Kidney (tissue), 14 donors: ENCODE data around the gene DENND6B. TPM values are rescaled to one million over a fixed set of nuclear protein-coding genes. Genes with fewer than 3 reads are reported as not detected.

Source experiments
- DNase-seq, 5 donors: peaks; one replicate each; pipeline ENCODE4 v3.0.0-alpha.2; 2013 to 2020
- FAIRE-seq: peaks from 2 replicates; lab custom pipeline; 2012; peaks lifted over from hg19 to GRCh38; lab: Jason Lieb, UNC
- H3K27ac ChIP-seq, 2 donors: one replicate each; pipeline ENCODE4 v1.7.0; 2013; ENCODE audit warnings: low read depth in 2 of 2, low read length in 2 of 2, inconsistent platforms in 1 of 2
- H3K27me3 ChIP-seq: one replicate; pipeline ENCODE4 v1.7.1; 2013; ENCODE audit warnings: low read length, inconsistent platforms; ENCODE audit not compliant: control insufficient read depth, insufficient read depth
- H3K36me3 ChIP-seq, 3 donors: one replicate each; pipeline versions ENCODE4 v1.7.0 to v1.7.1; 2013; ENCODE audit warnings: low read length in 3 of 3, control low read depth in 1 of 3, inconsistent platforms in 1 of 3; ENCODE audit not compliant: insufficient read depth in 3 of 3, control insufficient read depth in 2 of 3
- H3K4me1 ChIP-seq, 3 donors: one replicate each; pipeline versions ENCODE4 v1.7.0 to v1.7.1; 2013; ENCODE audit warnings: low read length in 3 of 3, inconsistent platforms in 1 of 3, low read depth in 1 of 3; ENCODE audit not compliant: control insufficient read depth in 2 of 3, insufficient read depth in 2 of 3
- H3K4me3 ChIP-seq, 3 donors: one replicate each; pipeline versions ENCODE4 v1.7.0 to v1.8.1; 2013; ENCODE audit warnings: low read length in 3 of 3, control low read depth in 1 of 3, inconsistent platforms in 1 of 3
- H3K9ac ChIP-seq, 3 donors: one replicate each; pipeline versions ENCODE4 v1.7.0 to v1.7.1; 2013; ENCODE audit warnings: low read length in 3 of 3, control low read depth in 1 of 3, inconsistent platforms in 1 of 3
- H3K9me3 ChIP-seq, 3 donors: one replicate each; pipeline versions ENCODE4 v1.7.0 to v1.7.1; 2013; ENCODE audit warnings: low read length in 3 of 3, control low read depth in 1 of 3, inconsistent platforms in 1 of 3; ENCODE audit not compliant: control insufficient read depth in 2 of 3, insufficient read depth in 1 of 3
- CTCF ChIP-seq: IDR thresholded peaks from 3 replicates; pipeline ENCODE4 v1.5.1; 2012; ENCODE audit warnings: mild to moderate bottlenecking, moderate library complexity, borderline replicate concordance; ENCODE audit not compliant: insufficient read depth; ENCODE audit errors: extremely low read depth
- intact Hi-C: fragments of 100-400 bp; cut with DNase I; formaldehyde crosslinking; loops from one replicate; pipeline ENCODE4 v1.11.1; 2022
- polyA plus RNA-seq: library from polyadenylated mRNA; stranded (reverse); fragments of 350-450 nt; fragmentation: Illumina TruSeq; extraction: RNeasy Lipid Tissue Mini Kit (QIAGEN cat#74804); gene quantifications from one replicate; pipeline ENCODE4 v1.2.3, GENCODE V29; 2014; ENCODE audit warnings: low read depth, low replicate concordance; ENCODE audit not compliant: insufficient read depth
- total RNA-seq: library from RNA; stranded (reverse); fragmentation: NEBNext Ultra II Directional; extraction: Animal tissue kit (Norgen Biotek cat#: 25700); gene quantifications from one replicate; pipeline ENCODE4 v1.2.1, GENCODE V29; 2021
- donor health status: control.
- donor health status: control.
- donor health status: control.
- donor health status: control.
- donor health status: control.
- donor health status: DM: yes; HTN: yes; CAD: no.
- donor health status: Normal renal cell carcinoma (clear cell type).

DENND6B gene
- total and polyA plus RNA-seq, 2 donors from 2014 or later = 14.5 to 16.7 TPM

- no peak for FAIRE-seq
- H3K9ac ChIP-seq = no peak overlapping the region
- peak in 2 of 5 donors; percentile 43 to 71 for DNase-seq
- H3K4me3 ChIP-seq = no peak overlapping the region
- intact Hi-C loops = no loop called here
- H3K27me3 ChIP-seq = no peaks in the 10 kb centered on the region
- no peaks in the 10 kb centered on the region for H3K9me3 ChIP-seq
- H3K27ac ChIP-seq = no peak overlapping the region
- no peaks in the 10 kb centered on the region for H3K36me3 ChIP-seq
- H3K4me1 ChIP-seq = peaks cover 0 to 36% (median 4%) of the 10 kb centered on the region in 3 donors
- TF ChIP-seq CTCF = no peak
These were observed 15.8 kb downstream of the DENND6B start for GRCh38 chr22:50310949-50311444.

- Histone ChIP-seq H3K4me1 (peaks cover 0 to 40% (median 7%) of the 10 kb centered on the region in 3 donors), H3K4me3 (no peak overlapping the region), H3K36me3 (no peaks in the 10 kb centered on the region), H3K27ac (no peak overlapping the region), H3K9me3 (no peaks in the 10 kb centered on the region), H3K27me3 (no peaks in the 10 kb centered on the region), H3K9ac (no peak overlapping the region)
- FAIRE-seq (no peak), DNase-seq (peak in 2 of 5 donors; percentile 44 to 64)
- intact Hi-C loops = no loop called here
- no peak for TF ChIP-seq CTCF
These were observed 16.6 kb downstream of the DENND6B start for GRCh38 chr22:50310031-50310722.

- intact Hi-C loops = no loop called here
- H3K4me3 ChIP-seq = no peak overlapping the region
- H3K9ac ChIP-seq = no peak overlapping the region
- FAIRE-seq (no peak), DNase-seq (peak in 1 of 5 donors; percentile 74)
- peak overlapping the region in 1 of 2 donors; percentile 80 for H3K27ac ChIP-seq
- H3K36me3 ChIP-seq = no peaks in the 10 kb centered on the region
- H3K27me3 ChIP-seq = no peaks in the 10 kb centered on the region
- peaks cover 0 to 40% (median 12%) of the 10 kb centered on the region in 3 donors for H3K4me1 ChIP-seq
- no peaks in the 10 kb centered on the region for H3K9me3 ChIP-seq
- TF ChIP-seq CTCF = no peak
These were observed 17.2 kb downstream of the DENND6B start for GRCh38 chr22:50309601-50309991.
